ENCODE measurements around the gene P2RY2. TPM values are rescaled to one million over a fixed set of nuclear protein-coding genes. Genes with fewer than 3 reads are reported as not detected.

Gene P2RY2
- total and polyA plus RNA-seq, 10 of the 15 experiments (the other 5 are each of a cell fraction or from before 2014, with no cell fraction given), result 0.03 to 0.23 (median 0.17) TPM; not detected in 7

DNA sequence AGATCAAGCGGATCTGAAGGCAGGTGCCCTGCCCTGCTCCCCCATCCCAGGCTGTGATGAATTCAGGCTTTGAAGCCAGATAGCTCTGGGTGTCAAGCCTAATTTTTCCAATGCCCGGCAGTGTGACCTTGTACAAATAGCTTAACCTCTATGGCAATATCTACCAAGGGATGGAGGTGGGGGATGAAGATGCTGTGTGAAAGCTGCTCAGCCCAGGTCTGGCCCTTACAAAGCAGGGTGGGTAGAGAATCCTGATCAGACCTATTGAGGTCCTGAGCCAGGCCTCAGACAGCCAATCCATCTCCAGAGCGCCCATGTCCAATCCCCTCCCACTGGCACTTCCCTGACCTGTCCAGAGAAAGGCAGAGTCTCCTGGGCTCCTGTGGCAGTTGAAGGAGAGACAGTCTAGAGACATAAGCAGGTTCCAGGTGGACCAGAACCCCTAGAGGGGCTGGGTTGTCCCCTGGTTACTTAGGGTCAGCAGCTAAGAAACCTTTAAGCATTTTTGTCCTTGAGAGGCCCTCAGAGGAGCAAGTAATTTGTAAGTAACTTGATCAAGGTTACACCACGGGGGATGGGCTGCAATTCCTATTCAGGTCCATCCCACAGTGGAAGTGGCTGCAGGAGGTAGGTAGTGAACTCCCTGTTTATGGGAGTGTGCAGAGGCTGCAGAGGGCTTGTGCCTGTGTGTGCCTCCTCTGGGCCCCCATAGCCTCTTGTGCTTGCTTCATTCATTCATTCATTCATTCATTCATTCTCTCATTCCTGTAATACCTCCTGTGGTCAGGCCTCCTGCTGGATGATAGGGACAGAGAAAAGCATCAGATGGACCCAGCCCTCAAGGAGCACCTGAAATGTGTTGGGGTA is 10.4 kb downstream of the P2RY2 start:
- Histone ChIP-seq H3K4me3 (no peak overlapping the region), H3K27ac (ENCODE audit: control insufficient read depth, insufficient read depth) (no peak overlapping the region), H3K36me3 (ENCODE audit: control insufficient read depth in 2 of 2, insufficient read depth in 2 of 2, low read length in 1 of 2) (no peaks in the 10 kb centered on the region), H3K4me2 (ENCODE audit: control insufficient read depth, insufficient read depth) (no peak overlapping the region), H3K79me2 (ENCODE audit: control insufficient read depth, insufficient read depth, low read length) (no peaks in the 10 kb centered on the region), H2AFZ (ENCODE audit: control insufficient read depth, low read depth, low read length) (no peak overlapping the region), H3K9ac (ENCODE audit: control insufficient read depth, insufficient read depth, low read length) (no peak overlapping the region), H3K9me3 (replicated peaks; ENCODE audit: control insufficient read depth, insufficient read depth, low read length) (no peaks in the 10 kb centered on the region), H4K20me1 (ENCODE audit: control insufficient read depth, insufficient read depth) (no peaks in the 10 kb centered on the region), H3K27me3 (replicated peaks in 1 of 2; ENCODE audit: control insufficient read depth in 2 of 2, insufficient read depth in 2 of 2, low read length in 1 of 2) (no peaks in the 10 kb centered on the region), H3K4me1 (ENCODE audit: control insufficient read depth, insufficient read depth, low read length) (no peaks in the 10 kb centered on the region)
- RAD21 ChIA-PET (ENCODE audit: unreplicated experiment), result no interaction called here
- no TSS peak for BruUV-seq (replicated peaks)
- TF ChIP-seq ZNF24 (IDR thresholded peaks at IDR 0.05), result peak; percentile 73
- TF ChIP-seq GABPA (IDR thresholded peaks at IDR 0.05; ENCODE audit: low read depth), result no peak
- ATAC-seq (no peak), DNase-seq (ENCODE audit: low read depth, low spot score) (no peak), FAIRE-seq (no peak)
- intact Hi-C loops (cut with micrococcal nuclease; ENCODE audit: unreplicated experiment), result no loop called here
- CTCF ChIA-PET, result no interaction called here
- 23% methylated on average over 4 of the region's 4 CpGs for WGBS (ENCODE audit: insufficient coverage, insufficient replicate concordance, low lambda C conversion rate, missing lambda C conversion rate)
- POLR2A ChIA-PET, result no interaction called here
- SMC1A ChIA-PET (ENCODE audit: uncharacterized antibody, unreplicated experiment), result no interaction called here
- in situ Hi-C loops (cut with MboI), result no loop called here

DNA sequence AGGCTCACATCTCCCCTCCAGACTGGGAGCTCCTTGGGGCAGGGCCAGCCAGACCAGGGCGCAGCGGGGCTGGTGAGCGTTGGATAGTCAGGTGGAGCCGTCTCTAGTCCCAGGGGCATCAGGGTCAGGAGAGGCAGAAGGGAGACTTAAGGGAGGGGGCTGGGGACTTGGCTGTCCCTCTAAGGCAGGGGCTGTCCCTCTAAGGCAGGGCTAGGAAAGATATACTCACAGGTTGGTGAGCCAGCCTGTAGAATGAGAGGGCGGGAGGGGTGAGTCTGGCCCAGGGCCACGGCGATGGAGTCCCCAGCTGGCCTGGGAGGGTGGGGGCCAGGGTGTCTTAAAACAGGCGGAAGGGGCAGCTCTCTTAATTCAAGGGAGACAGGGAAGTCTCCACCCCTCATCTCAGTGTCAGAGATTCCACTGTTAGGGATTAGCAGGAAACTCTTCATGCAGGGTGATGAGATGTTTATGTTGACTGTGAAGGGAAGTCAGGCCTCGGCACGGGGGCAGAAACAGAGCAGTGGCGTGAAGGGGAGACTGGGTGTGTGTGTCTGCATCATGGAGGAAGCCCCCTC is 11.3 kb downstream of the P2RY2 start:
- Histone ChIP-seq H3K4me2 (ENCODE audit: control insufficient read depth, insufficient read depth) (no peak overlapping the region), H3K27me3 (replicated peaks in 1 of 2; ENCODE audit: control insufficient read depth in 2 of 2, insufficient read depth in 2 of 2, low read length in 1 of 2) (no peaks in the 10 kb centered on the region), H4K20me1 (ENCODE audit: control insufficient read depth, insufficient read depth) (no peaks in the 10 kb centered on the region), H3K79me2 (ENCODE audit: control insufficient read depth, insufficient read depth, low read length) (no peaks in the 10 kb centered on the region), H3K9ac (ENCODE audit: control insufficient read depth, insufficient read depth, low read length) (no peak overlapping the region), H3K36me3 (ENCODE audit: control insufficient read depth in 2 of 2, insufficient read depth in 2 of 2, low read length in 1 of 2) (no peaks in the 10 kb centered on the region), H2AFZ (ENCODE audit: control insufficient read depth, low read depth, low read length) (no peak overlapping the region), H3K4me3 (no peak overlapping the region), H3K27ac (ENCODE audit: control insufficient read depth, insufficient read depth) (no peak overlapping the region), H3K9me3 (replicated peaks; ENCODE audit: control insufficient read depth, insufficient read depth, low read length) (no peaks in the 10 kb centered on the region), H3K4me1 (ENCODE audit: control insufficient read depth, insufficient read depth, low read length) (no peaks in the 10 kb centered on the region)
- ChIA-PET SMC1A (ENCODE audit: uncharacterized antibody, unreplicated experiment) (interaction anchor here (0.7 kb wide), 1 partner anchor 45 kb away, joined by 3 read pairs; no protein-coding TSS in a partner anchor), POLR2A (no interaction called here), RAD21 (ENCODE audit: unreplicated experiment) (no interaction called here), CTCF (no interaction called here)
- no TSS peak for BruUV-seq (replicated peaks)
- ATAC-seq, result no peak
- in situ Hi-C loops (cut with MboI), result no loop called here
- 64% methylated on average over 11 of the region's 11 CpGs for WGBS (ENCODE audit: insufficient coverage, insufficient replicate concordance, low lambda C conversion rate, missing lambda C conversion rate)
- no peak for DNase-seq (ENCODE audit: low read depth, low spot score)
- no peak for FAIRE-seq
- intact Hi-C loops (cut with micrococcal nuclease; ENCODE audit: unreplicated experiment), result no loop called here
- no peak for TF ChIP-seq TCF7 (IDR thresholded peaks at IDR 0.05; ENCODE audit: borderline replicate concordance)
- TF ChIP-seq SUPT20H (IDR thresholded peaks at IDR 0.05; ENCODE audit: borderline replicate concordance, control insufficient read depth, low read depth, low read length), result no peak
- no peak for TF ChIP-seq KLF5 (IDR thresholded peaks at IDR 0.05; ENCODE audit: partially characterized antibody)
- TF ChIP-seq, protein P1, sequence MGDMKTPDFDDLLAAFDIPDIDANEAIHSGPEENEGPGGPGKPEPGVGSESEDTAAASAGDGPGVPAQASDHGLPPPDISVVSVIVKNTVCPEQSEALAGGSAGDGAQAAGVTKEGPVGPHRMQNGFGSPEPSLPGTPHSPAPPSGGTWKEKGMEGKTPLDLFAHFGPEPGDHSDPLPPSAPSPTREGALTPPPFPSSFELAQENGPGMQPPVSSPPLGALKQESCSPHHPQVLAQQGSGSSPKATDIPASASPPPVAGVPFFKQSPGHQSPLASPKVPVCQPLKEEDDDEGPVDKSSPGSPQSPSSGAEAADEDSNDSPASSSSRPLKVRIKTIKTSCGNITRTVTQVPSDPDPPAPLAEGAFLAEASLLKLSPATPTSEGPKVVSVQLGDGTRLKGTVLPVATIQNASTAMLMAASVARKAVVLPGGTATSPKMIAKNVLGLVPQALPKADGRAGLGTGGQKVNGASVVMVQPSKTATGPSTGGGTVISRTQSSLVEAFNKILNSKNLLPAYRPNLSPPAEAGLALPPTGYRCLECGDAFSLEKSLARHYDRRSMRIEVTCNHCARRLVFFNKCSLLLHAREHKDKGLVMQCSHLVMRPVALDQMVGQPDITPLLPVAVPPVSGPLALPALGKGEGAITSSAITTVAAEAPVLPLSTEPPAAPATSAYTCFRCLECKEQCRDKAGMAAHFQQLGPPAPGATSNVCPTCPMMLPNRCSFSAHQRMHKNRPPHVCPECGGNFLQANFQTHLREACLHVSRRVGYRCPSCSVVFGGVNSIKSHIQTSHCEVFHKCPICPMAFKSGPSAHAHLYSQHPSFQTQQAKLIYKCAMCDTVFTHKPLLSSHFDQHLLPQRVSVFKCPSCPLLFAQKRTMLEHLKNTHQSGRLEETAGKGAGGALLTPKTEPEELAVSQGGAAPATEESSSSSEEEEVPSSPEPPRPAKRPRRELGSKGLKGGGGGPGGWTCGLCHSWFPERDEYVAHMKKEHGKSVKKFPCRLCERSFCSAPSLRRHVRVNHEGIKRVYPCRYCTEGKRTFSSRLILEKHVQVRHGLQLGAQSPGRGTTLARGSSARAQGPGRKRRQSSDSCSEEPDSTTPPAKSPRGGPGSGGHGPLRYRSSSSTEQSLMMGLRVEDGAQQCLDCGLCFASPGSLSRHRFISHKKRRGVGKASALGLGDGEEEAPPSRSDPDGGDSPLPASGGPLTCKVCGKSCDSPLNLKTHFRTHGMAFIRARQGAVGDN (IDR thresholded peaks at IDR 0.05), result no peak
- TF ChIP-seq, protein P2, sequence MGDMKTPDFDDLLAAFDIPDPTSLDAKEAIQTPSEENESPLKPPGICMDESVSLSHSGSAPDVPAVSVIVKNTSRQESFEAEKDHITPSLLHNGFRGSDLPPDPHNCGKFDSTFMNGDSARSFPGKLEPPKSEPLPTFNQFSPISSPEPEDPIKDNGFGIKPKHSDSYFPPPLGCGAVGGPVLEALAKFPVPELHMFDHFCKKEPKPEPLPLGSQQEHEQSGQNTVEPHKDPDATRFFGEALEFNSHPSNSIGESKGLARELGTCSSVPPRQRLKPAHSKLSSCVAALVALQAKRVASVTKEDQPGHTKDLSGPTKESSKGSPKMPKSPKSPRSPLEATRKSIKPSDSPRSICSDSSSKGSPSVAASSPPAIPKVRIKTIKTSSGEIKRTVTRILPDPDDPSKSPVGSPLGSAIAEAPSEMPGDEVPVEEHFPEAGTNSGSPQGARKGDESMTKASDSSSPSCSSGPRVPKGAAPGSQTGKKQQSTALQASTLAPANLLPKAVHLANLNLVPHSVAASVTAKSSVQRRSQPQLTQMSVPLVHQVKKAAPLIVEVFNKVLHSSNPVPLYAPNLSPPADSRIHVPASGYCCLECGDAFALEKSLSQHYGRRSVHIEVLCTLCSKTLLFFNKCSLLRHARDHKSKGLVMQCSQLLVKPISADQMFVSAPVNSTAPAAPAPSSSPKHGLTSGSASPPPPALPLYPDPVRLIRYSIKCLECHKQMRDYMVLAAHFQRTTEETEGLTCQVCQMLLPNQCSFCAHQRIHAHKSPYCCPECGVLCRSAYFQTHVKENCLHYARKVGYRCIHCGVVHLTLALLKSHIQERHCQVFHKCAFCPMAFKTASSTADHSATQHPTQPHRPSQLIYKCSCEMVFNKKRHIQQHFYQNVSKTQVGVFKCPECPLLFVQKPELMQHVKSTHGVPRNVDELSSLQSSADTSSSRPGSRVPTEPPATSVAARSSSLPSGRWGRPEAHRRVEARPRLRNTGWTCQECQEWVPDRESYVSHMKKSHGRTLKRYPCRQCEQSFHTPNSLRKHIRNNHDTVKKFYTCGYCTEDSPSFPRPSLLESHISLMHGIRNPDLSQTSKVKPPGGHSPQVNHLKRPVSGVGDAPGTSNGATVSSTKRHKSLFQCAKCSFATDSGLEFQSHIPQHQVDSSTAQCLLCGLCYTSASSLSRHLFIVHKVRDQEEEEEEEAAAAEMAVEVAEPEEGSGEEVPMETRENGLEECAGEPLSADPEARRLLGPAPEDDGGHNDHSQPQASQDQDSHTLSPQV (IDR thresholded peaks at IDR 0.05), result no peak

Measured in GM12878 (cell line).